ENCODE results near the gene NEU2. TPM values are rescaled to one million over a fixed set of nuclear protein-coding genes. Genes with fewer than 3 reads are reported as not detected.

The NEU2 gene
- total and polyA plus RNA-seq, 2 of the 13 experiments (the other 11 are each of a cell fraction or from before 2014, with no cell fraction given) = not detected

DNA sequence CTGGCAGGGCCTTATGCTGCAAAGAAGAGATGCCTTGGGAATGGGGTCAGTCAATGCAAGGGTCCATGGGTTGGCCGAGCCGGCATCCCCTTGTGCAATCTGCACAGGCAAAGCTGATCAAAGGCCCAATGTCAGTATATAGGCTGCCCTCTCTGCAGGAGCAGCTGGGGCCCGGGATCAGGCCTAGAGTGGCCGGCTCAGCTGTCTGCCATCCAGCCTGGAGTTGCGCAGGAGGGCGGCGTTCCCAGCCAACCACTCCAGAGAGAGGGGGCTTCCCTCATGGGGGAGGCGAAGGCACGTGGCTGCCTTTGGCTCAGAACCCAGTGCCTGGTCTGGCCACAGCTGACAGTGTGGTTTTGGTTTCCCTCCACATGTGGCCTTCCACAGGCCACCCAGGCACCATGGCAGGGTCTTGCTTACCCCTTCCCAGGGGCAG is 31.5 kb downstream of the NEU2 start (continued):
- TF ChIP-seq SAP130 (CRISPR knock-in tag; IDR thresholded peaks at IDR 0.05; ENCODE audit: low read depth) (no peak), MTF2 (CRISPR knock-in tag; IDR thresholded peaks at IDR 0.05; ENCODE audit: borderline replicate concordance) (no peak), POLR2A (IDR thresholded peaks at IDR 0.05; ENCODE audit: insufficient read depth in 1 of 2, low read depth in 2 of 2, low read length in 2 of 2) (no peak), TBX3 (IDR thresholded peaks at IDR 0.05; ENCODE audit: borderline replicate concordance) (no peak), FOSL1 (CRISPR knock-in tag; IDR thresholded peaks at IDR 0.05; ENCODE audit: borderline replicate concordance) (no peak), PCBP2 (optimal IDR thresholded peaks at IDR 0.05; ENCODE audit: low read depth, low read length, poor library complexity, severe bottlenecking) (no peak), MYC (CRISPR knock-in tag; IDR thresholded peaks at IDR 0.05; ENCODE audit: borderline replicate concordance) (no peak), ZNF383 (CRISPR knock-in tag; IDR thresholded peaks at IDR 0.05; ENCODE audit: borderline replicate concordance) (no peak), GABPB1 (CRISPR knock-in tag; IDR thresholded peaks at IDR 0.05) (peak; percentile 17; the same call in 1 of the 2 replicates), ELF4 (CRISPR knock-in tag; IDR thresholded peaks at IDR 0.05; ENCODE audit: borderline replicate concordance) (no peak), ZNF24 (IDR thresholded peaks at IDR 0.05) (peak; percentile 57; the same call in 1 of the 2 replicates), JDP2 (CRISPR knock-in tag; IDR thresholded peaks at IDR 0.05; ENCODE audit: borderline replicate concordance) (no peak), MED1 (CRISPR knock-in tag; IDR thresholded peaks at IDR 0.05) (no peak), LCORL (IDR thresholded peaks at IDR 0.05) (no peak), LCORL (CRISPR knock-in tag; IDR thresholded peaks at IDR 0.05) (no peak), ZNF263 (CRISPR knock-in tag; IDR thresholded peaks at IDR 0.05) (no peak), ZNF564 (CRISPR knock-in tag; IDR thresholded peaks at IDR 0.05) (no peak), KLF16 (CRISPR knock-in tag; IDR thresholded peaks at IDR 0.05) (no peak), NFIC (IDR thresholded peaks at IDR 0.05; ENCODE audit: low read length) (no peak), ZNF17 (CRISPR knock-in tag; IDR thresholded peaks at IDR 0.05) (no peak), PHF5A (CRISPR knock-in tag; IDR thresholded peaks at IDR 0.05; ENCODE audit: low read depth, unreplicated experiment) (no peak), ZNF773 (CRISPR knock-in tag; IDR thresholded peaks at IDR 0.05; ENCODE audit: borderline replicate concordance) (no peak), ZNF577 (CRISPR knock-in tag; IDR thresholded peaks at IDR 0.05; ENCODE audit: borderline replicate concordance, low read depth) (no peak)
- TF ChIP-seq, protein P1, sequence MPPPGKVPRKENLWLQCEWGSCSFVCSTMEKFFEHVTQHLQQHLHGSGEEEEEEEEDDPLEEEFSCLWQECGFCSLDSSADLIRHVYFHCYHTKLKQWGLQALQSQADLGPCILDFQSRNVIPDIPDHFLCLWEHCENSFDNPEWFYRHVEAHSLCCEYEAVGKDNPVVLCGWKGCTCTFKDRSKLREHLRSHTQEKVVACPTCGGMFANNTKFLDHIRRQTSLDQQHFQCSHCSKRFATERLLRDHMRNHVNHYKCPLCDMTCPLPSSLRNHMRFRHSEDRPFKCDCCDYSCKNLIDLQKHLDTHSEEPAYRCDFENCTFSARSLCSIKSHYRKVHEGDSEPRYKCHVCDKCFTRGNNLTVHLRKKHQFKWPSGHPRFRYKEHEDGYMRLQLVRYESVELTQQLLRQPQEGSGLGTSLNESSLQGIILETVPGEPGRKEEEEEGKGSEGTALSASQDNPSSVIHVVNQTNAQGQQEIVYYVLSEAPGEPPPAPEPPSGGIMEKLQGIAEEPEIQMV (CRISPR knock-in tag; IDR thresholded peaks at IDR 0.05; ENCODE audit: low read depth) = no peak
- TF ChIP-seq, protein P2, sequence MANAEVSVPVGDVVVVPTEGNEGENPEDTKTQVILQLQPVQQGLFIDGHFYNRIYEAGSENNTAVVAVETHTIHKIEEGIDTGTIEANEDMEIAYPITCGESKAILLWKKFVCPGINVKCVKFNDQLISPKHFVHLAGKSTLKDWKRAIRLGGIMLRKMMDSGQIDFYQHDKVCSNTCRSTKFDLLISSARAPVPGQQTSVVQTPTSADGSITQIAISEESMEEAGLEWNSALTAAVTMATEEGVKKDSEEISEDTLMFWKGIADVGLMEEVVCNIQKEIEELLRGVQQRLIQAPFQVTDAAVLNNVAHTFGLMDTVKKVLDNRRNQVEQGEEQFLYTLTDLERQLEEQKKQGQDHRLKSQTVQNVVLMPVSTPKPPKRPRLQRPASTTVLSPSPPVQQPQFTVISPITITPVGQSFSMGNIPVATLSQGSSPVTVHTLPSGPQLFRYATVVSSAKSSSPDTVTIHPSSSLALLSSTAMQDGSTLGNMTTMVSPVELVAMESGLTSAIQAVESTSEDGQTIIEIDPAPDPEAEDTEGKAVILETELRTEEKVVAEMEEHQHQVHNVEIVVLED (CRISPR knock-in tag; IDR thresholded peaks at IDR 0.05; ENCODE audit: borderline replicate concordance) = 0 out of 2 replicates have a peak, but pooled peaks have one; percentile 11
- TF ChIP-seq, protein P3, sequence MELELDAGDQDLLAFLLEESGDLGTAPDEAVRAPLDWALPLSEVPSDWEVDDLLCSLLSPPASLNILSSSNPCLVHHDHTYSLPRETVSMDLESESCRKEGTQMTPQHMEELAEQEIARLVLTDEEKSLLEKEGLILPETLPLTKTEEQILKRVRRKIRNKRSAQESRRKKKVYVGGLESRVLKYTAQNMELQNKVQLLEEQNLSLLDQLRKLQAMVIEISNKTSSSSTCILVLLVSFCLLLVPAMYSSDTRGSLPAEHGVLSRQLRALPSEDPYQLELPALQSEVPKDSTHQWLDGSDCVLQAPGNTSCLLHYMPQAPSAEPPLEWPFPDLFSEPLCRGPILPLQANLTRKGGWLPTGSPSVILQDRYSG (CRISPR knock-in tag; IDR thresholded peaks at IDR 0.05) = no peak
- TF ChIP-seq, protein P4, sequence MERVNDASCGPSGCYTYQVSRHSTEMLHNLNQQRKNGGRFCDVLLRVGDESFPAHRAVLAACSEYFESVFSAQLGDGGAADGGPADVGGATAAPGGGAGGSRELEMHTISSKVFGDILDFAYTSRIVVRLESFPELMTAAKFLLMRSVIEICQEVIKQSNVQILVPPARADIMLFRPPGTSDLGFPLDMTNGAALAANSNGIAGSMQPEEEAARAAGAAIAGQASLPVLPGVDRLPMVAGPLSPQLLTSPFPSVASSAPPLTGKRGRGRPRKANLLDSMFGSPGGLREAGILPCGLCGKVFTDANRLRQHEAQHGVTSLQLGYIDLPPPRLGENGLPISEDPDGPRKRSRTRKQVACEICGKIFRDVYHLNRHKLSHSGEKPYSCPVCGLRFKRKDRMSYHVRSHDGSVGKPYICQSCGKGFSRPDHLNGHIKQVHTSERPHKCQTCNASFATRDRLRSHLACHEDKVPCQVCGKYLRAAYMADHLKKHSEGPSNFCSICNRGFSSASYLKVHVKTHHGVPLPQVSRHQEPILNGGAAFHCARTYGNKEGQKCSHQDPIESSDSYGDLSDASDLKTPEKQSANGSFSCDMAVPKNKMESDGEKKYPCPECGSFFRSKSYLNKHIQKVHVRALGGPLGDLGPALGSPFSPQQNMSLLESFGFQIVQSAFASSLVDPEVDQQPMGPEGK (CRISPR knock-in tag; IDR thresholded peaks at IDR 0.05) = peak; percentile 34; the same call in 1 of the 2 replicates

Data from HepG2 (cell line).